ENCODE results near the gene BTN2A1. TPM values are rescaled to one million over a fixed set of nuclear protein-coding genes. Genes with fewer than 3 reads are reported as not detected.

BTN2A1 gene
- total and polyA plus RNA-seq, 2 of the 13 experiments (the other 11 are each of a cell fraction or from before 2014, with no cell fraction given) = 16.4 to 30.4 TPM

- TF ChIP-seq MED8 (CRISPR knock-in tag; IDR thresholded peaks at IDR 0.05; ENCODE audit: insufficient replicate concordance) (no peak), REL (CRISPR knock-in tag; conservative IDR thresholded peaks at IDR 0.05) (no peak), CENPT (CRISPR knock-in tag; IDR thresholded peaks at IDR 0.05; ENCODE audit: low read depth) (no peak), HDAC2 (CRISPR knock-in tag; IDR thresholded peaks at IDR 0.05) (peak; percentile 73), CREM (IDR thresholded peaks at IDR 0.05) (peak; percentile 32; the same call in 1 of the 2 replicates), CREM (CRISPR knock-in tag; IDR thresholded peaks at IDR 0.05) (no peak), SAP130 (CRISPR knock-in tag; IDR thresholded peaks at IDR 0.05; ENCODE audit: low read depth) (peak; percentile 61), XBP1 (CRISPR knock-in tag; IDR thresholded peaks at IDR 0.05) (no peak), SMAD3 (CRISPR knock-in tag; IDR thresholded peaks at IDR 0.05) (no peak), ZBTB3 (CRISPR knock-in tag; IDR thresholded peaks at IDR 0.05; ENCODE audit: borderline replicate concordance, low read depth) (no peak), NFIB (CRISPR knock-in tag; IDR thresholded peaks at IDR 0.05; ENCODE audit: borderline replicate concordance) (no peak), ZNF367 (CRISPR knock-in tag; IDR thresholded peaks at IDR 0.05; ENCODE audit: borderline replicate concordance) (no peak), ZBTB8A (CRISPR knock-in tag; IDR thresholded peaks at IDR 0.05; ENCODE audit: borderline replicate concordance, low read depth) (no peak), PPARG (CRISPR knock-in tag; conservative IDR thresholded peaks at IDR 0.05) (peak; percentile 94), ZNF781 (CRISPR knock-in tag; IDR thresholded peaks at IDR 0.05; ENCODE audit: borderline replicate concordance, not compliant biosample characterization) (no peak), SP4 (CRISPR knock-in tag; IDR thresholded peaks at IDR 0.05) (no peak), ZNF503 (CRISPR knock-in tag; IDR thresholded peaks at IDR 0.05) (no peak; the same call in 1 of the 2 replicates), MIXL1 (CRISPR knock-in tag; IDR thresholded peaks at IDR 0.05) (peak; percentile 47; the same call in 1 of the 2 replicates), CENPBD1 (CRISPR knock-in tag; IDR thresholded peaks at IDR 0.05; ENCODE audit: borderline replicate concordance, low read depth) (no peak), DDIT3 (CRISPR knock-in tag; IDR thresholded peaks at IDR 0.05) (no peak), KAT8 (CRISPR knock-in tag; IDR thresholded peaks at IDR 0.05) (peak; percentile 48; the same call in 1 of the 2 replicates), ZNF431 (CRISPR knock-in tag; IDR thresholded peaks at IDR 0.05; ENCODE audit: borderline replicate concordance, low read depth) (no peak), TAF1 (CRISPR knock-in tag; IDR thresholded peaks at IDR 0.05) (no peak), ZNF788 (CRISPR knock-in tag; IDR thresholded peaks at IDR 0.05; ENCODE audit: borderline replicate concordance) (no peak), THRA (CRISPR knock-in tag; IDR thresholded peaks at IDR 0.05; ENCODE audit: borderline replicate concordance) (no peak)
Measured at GRCh38 chr6:26516481-26517427, 59.0 kb downstream of the BTN2A1 start (continued).
